GM23248 (cell line): ENCODE data around the gene SUSD4. TPM values are rescaled to one million over a fixed set of nuclear protein-coding genes. Genes with fewer than 3 reads are reported as not detected.

Experiments used
- DNase-seq: peaks from one replicate; pipeline ENCODE4 v3.0.0-alpha.2; 2015
- H2AFZ ChIP-seq: fragments of 200-600 bp; sonication (generic); 2 replicates; pipeline ENCODE4 v1.6.1; 2016; ENCODE audit warnings: antibody characterized with exemption
- H3F3A ChIP-seq: fragments of 200-600 bp; sonication (generic); 2 replicates; pipeline ENCODE4 v1.6.1; 2016; ENCODE audit warnings: mild to moderate bottlenecking, antibody characterized with exemption, mixed run types; ENCODE audit not compliant: insufficient read depth
- H3K27ac ChIP-seq: fragments of 200-600 bp; sonication (generic); 2 replicates; pipeline ENCODE4 v1.5.1; 2016; ENCODE audit warnings: mild to moderate bottlenecking
- H3K27me3 ChIP-seq: fragments of 200-600 bp; sonication (generic); replicated peaks from 2 replicates; pipeline ENCODE4 v1.6.1; 2016; ENCODE audit warnings: mild to moderate bottlenecking; ENCODE audit not compliant: insufficient read depth
- H3K36me3 ChIP-seq: fragments of 200-600 bp; sonication (generic); 2 replicates; pipeline ENCODE4 v1.6.1; 2016; ENCODE audit warnings: low read depth, mild to moderate bottlenecking
- H3K4me1 ChIP-seq: fragments of 200-600 bp; sonication (generic); 2 replicates; pipeline ENCODE4 v1.6.1; 2016; ENCODE audit warnings: mild to moderate bottlenecking; ENCODE audit not compliant: insufficient read depth
- H3K4me2 ChIP-seq: fragments of 200-600 bp; sonication (generic); one replicate; pipeline ENCODE4 v1.6.1; 2016; ENCODE audit warnings: mild to moderate bottlenecking; ENCODE audit not compliant: unreplicated experiment
- H3K4me3 ChIP-seq: fragments of 200-600 bp; sonication (generic); 2 replicates; pipeline ENCODE4 v1.5.1; 2016; ENCODE audit warnings: mild to moderate bottlenecking
- H3K79me2 ChIP-seq: fragments of 200-600 bp; sonication (generic); 2 replicates; pipeline ENCODE4 v1.6.1; 2016; ENCODE audit warnings: mild to moderate bottlenecking; ENCODE audit not compliant: insufficient read depth
- H3K9ac ChIP-seq: fragments of 200-600 bp; sonication (generic); 2 replicates; pipeline ENCODE4 v1.6.1; 2016; ENCODE audit warnings: mild to moderate bottlenecking
- H3K9me2 ChIP-seq: fragments of 200-600 bp; sonication (generic); 2 replicates; pipeline ENCODE4 v1.6.1; 2016; ENCODE audit warnings: mixed run types, mild to moderate bottlenecking, moderate library complexity; ENCODE audit not compliant: insufficient read depth
- H3K9me3 ChIP-seq: fragments of 200-600 bp; sonication (generic); one replicate; pipeline ENCODE4 v1.6.1; 2017; ENCODE audit warnings: low read depth
- H4K20me1 ChIP-seq: fragments of 200-600 bp; sonication (generic); 2 replicates; pipeline ENCODE4 v1.6.0; 2016; ENCODE audit not compliant: insufficient read depth
- EZH2 ChIP-seq: fragments of 200-600 bp; sonication (generic); IDR thresholded peaks from 2 replicates; pipeline ENCODE4 v1.6.1; 2018; ENCODE audit warnings: antibody characterized with exemption, mild to moderate bottlenecking; ENCODE audit not compliant: insufficient read depth, poor library complexity, severe bottlenecking
- EZH2phosphoT487 ChIP-seq: fragments of 200-600 bp; sonication (generic); IDR thresholded peaks from 2 replicates; pipeline ENCODE4 v1.6.1; 2018; ENCODE audit warnings: antibody characterized with exemption, moderate library complexity, mild to moderate bottlenecking, low read depth; ENCODE audit not compliant: insufficient read depth
- WGBS, 2 experiments: methylation state at CpG; one replicate each; pipeline ENCODE4 v1.1.6; 2015 to 2017; ENCODE audit warnings: low lambda C conversion rate in 2 of 2, low coverage in 1 of 2; ENCODE audit errors: missing lambda C conversion rate in 2 of 2; 5-methylcytosine and 5-hydroxymethylcytosine counted together
- in situ Hi-C: fragments of 300-500 bp; cut with MboI; formaldehyde crosslinking; loops from 2 replicates; pipeline ENCODE4 v1.15.0; 2020
- polyA plus RNA-seq: library from polyadenylated mRNA; unstranded; fragments of >200 nt; fragmentation: Nextera tagmentation; extraction: Ambion mirVana; gene quantifications from 2 replicates; pipeline ENCODE4 v1.2.1, GENCODE V29; 2016
- total RNA-seq: library from RNA; depleted of rRNA; stranded (reverse); fragments of >200 nt; shearing (Covaris generic); gene quantifications from 2 replicates; pipeline ENCODE4 v1.2.3, GENCODE V29; 2014

SUSD4 gene
- total and polyA plus RNA-seq, 2 experiments from 2014 or later = 1.1 to 3.9 TPM

GRCh38 chr1:223212441-223212840 lies 151.5 kb downstream of the SUSD4 start:
- Histone ChIP-seq H3K4me1 (no peaks in the 10 kb centered on the region), H3K36me3 (no peaks in the 10 kb centered on the region), H3K79me2 (no peaks in the 10 kb centered on the region), H3K9ac (no peak overlapping the region), H3F3A (no peaks in the 10 kb centered on the region), H3K27ac (no peak overlapping the region), H3K27me3 (no peaks in the 10 kb centered on the region), H3K9me2 (no peaks in the 10 kb centered on the region), H3K4me3 (no peak overlapping the region), H3K9me3 (no peaks in the 10 kb centered on the region), H3K4me2 (no peak overlapping the region), H2AFZ (no peak overlapping the region), H4K20me1 (no peaks in the 10 kb centered on the region)
- no peak for TF ChIP-seq EZH2
- no peak for TF ChIP-seq EZH2phosphoT487
- in situ Hi-C loops = no loop called here
- 72 to 75% methylated on average over 3 of the region's 3 CpGs for WGBS, 2 experiments
- DNase-seq = no peak

- H3K9me2 ChIP-seq = no peaks in the 10 kb centered on the region
- no peak overlapping the region for H3K9ac ChIP-seq
- H3K4me3 ChIP-seq = no peak overlapping the region
- TF ChIP-seq EZH2 = no peak
- no peak for TF ChIP-seq EZH2phosphoT487
- H3K4me1 ChIP-seq = no peaks in the 10 kb centered on the region
- H3K36me3 ChIP-seq = no peaks in the 10 kb centered on the region
- no peak overlapping the region for H3K4me2 ChIP-seq
- no peaks in the 10 kb centered on the region for H3F3A ChIP-seq
- H4K20me1 ChIP-seq = no peaks in the 10 kb centered on the region
- H3K9me3 ChIP-seq = no peaks in the 10 kb centered on the region
- no peak overlapping the region for H2AFZ ChIP-seq
- in situ Hi-C loops = no loop called here
- 79 to 84% methylated on average over 5 of the region's 5 CpGs for WGBS, 2 experiments
- H3K27me3 ChIP-seq = no peaks in the 10 kb centered on the region
- DNase-seq = no peak
- no peak overlapping the region for H3K27ac ChIP-seq
- H3K79me2 ChIP-seq = no peaks in the 10 kb centered on the region
These were observed 152.5 kb downstream of the SUSD4 start for GRCh38 chr1:223211323-223211985.

GRCh38 chr1:223210788-223211120 lies 153.2 kb downstream of the SUSD4 start:
- TF ChIP-seq EZH2 = no peak
- no peak for TF ChIP-seq EZH2phosphoT487
- Histone ChIP-seq H3K4me1 (no peaks in the 10 kb centered on the region), H3K4me2 (no peak overlapping the region), H3K27ac (no peak overlapping the region), H3K4me3 (no peak overlapping the region), H3K9me2 (no peaks in the 10 kb centered on the region), H2AFZ (no peak overlapping the region), H4K20me1 (no peaks in the 10 kb centered on the region), H3K79me2 (no peaks in the 10 kb centered on the region), H3F3A (no peaks in the 10 kb centered on the region), H3K27me3 (no peaks in the 10 kb centered on the region), H3K36me3 (no peaks in the 10 kb centered on the region), H3K9me3 (no peaks in the 10 kb centered on the region), H3K9ac (no peak overlapping the region)
- WGBS, 2 experiments = 22 to 30% methylated on average over 3 of the region's 3 CpGs
- in situ Hi-C loops = no loop called here
- DNase-seq = peak; percentile 72

GRCh38 chr1:223209992-223210787 lies 153.8 kb downstream of the SUSD4 start:
- H3K4me1 ChIP-seq = no peaks in the 10 kb centered on the region
- H3K9me2 ChIP-seq = no peaks in the 10 kb centered on the region
- WGBS, 2 experiments = 82 to 83% methylated on average over 7 of the region's 7 CpGs
- no peaks in the 10 kb centered on the region for H3F3A ChIP-seq
- H3K9me3 ChIP-seq = no peaks in the 10 kb centered on the region
- no peaks in the 10 kb centered on the region for H4K20me1 ChIP-seq
- H3K9ac ChIP-seq = no peak overlapping the region
- no peak overlapping the region for H3K4me3 ChIP-seq
- DNase-seq = no peak
- no peaks in the 10 kb centered on the region for H3K79me2 ChIP-seq
- TF ChIP-seq EZH2 (no peak), EZH2phosphoT487 (no peak)
- no peaks in the 10 kb centered on the region for H3K36me3 ChIP-seq
- no peak overlapping the region for H2AFZ ChIP-seq
- H3K4me2 ChIP-seq = no peak overlapping the region
- in situ Hi-C loops = no loop called here
- H3K27me3 ChIP-seq = no peaks in the 10 kb centered on the region
- H3K27ac ChIP-seq = no peak overlapping the region
